ENCODE measurements around the gene RASGRP1.
"Not testable (repeated sequence)": the region's sequence is repeated elsewhere in the genome, so short reads cannot be mapped to it uniquely, and the experiment has no call there.

The RASGRP1 gene
- 116 to 582 (median 440) reads per million in 3 experiments for total RNA-seq

DNA sequence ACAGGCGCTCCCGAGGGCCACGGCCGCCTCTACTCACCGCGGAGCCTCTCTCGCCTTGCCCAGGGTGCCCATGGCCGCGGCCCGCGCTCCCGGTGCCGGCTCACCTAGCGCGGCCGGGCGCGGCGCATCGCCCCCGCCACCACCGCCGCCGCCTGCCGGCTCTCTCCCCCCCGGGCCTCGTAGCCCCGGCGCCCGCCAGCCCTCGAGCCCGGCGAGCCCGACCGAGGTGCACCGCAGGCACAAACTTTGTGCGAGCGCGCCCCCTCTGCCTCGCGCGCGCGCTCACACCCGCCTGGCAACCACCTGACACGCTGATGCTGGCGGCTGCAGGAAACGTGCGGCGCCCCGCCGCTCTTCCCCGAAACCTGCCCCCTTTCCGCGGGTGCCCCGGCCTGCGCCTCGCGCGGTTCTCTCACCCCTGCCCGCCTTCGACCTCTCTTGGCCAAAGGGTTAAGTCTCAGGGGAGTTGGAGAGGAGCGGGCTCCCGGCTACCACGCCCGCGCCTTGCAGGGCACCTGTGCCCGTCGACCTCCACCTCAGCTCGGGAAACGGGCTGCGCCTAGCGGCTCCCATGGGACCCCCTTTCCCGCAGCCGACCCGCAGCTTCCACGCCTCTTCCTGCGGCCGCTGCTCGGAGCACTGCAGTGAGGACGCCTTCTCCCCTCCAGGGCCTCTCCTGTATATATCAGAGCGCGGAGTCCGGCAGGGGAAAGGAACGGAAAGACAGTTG lies at the start of gene RASGRP1:
Gene RASGRP1 (minus strand): TSS at position 258 of the 730 bp plus-strand sequence. CDS start 186 bp downstream, at position 72.
- DNase-seq = peak; percentile 88

DNA sequence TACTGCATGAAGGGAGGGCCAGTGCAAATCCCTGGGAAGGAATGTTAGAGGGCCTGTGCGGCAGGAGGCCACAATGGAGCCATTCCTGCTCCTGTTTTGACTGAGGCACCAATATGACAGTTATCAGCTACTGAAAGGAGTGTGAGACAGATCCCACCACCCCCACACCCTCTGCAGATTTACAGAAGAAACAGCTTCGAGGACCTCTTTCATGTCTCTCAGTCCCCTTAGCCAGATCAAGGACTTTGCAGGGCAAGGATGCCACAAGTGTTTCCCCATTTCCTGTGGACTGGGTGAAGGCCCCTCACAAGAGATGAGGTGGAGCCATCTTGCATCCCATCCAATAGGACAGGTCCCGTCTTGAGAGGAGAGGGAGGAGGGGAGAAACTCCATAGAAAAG lies 48.5 kb upstream of the RASGRP1 start:
- no peak for DNase-seq

GRCh38 chr15:38612159-38612863 lies 47.7 kb upstream of the RASGRP1 start:
- peak; percentile 7 for DNase-seq

GRCh38 chr15:38611228-38611627 lies 46.6 kb upstream of the RASGRP1 start:
- no peak for DNase-seq

GRCh38 chr15:38610748-38611147 lies 46.1 kb upstream of the RASGRP1 start:
- peak; percentile 70 for DNase-seq

- no peak for DNase-seq
These were observed 44.6 kb upstream of the RASGRP1 start for GRCh38 chr15:38609097-38609738.

DNA sequence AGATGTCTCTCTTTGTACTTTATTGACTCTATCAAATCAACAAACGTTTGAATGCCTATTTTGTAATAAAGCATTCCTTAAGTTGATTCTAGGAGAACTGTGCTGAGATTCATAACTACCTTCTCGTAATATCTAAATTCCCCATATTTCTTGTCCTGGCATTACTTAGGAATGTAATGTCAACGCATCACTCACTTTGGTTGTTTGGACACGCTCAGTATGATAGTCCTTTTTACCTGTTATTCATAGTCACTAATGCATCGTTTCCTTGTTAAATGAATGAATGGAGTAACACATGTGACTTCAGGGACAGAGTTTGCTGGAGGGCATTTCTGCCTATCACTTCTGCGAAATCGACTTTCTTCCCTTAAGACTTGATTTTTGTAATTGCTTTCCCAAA lies 44.1 kb upstream of the RASGRP1 start:
- no peak for DNase-seq

DNA sequence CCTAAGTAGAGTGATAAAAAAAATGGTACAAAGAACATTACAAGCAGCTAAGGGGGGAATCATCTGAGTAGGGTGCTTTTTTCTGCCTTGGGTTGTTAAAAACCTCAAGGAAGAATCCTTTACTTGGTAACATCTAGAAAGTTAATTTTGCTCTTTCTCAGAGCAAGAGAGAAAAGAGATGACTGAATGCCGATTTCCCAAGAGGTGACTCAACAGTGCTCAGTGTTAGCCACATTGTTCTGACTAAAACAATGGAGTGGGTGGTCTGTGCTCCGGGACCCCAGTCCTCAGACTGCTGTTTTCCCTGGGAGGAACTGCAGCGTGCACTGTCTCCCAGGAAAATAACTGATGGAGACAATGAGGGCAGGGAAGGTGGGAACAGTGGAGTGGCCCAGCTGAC lies 41.1 kb upstream of the RASGRP1 start:
- no peak for DNase-seq

- no peak for DNase-seq
These were observed 39.1 kb upstream of the RASGRP1 start for GRCh38 chr15:38603672-38604071.

- no peak for DNase-seq
These were observed 38.5 kb upstream of the RASGRP1 start for GRCh38 chr15:38602910-38603670.

DNA sequence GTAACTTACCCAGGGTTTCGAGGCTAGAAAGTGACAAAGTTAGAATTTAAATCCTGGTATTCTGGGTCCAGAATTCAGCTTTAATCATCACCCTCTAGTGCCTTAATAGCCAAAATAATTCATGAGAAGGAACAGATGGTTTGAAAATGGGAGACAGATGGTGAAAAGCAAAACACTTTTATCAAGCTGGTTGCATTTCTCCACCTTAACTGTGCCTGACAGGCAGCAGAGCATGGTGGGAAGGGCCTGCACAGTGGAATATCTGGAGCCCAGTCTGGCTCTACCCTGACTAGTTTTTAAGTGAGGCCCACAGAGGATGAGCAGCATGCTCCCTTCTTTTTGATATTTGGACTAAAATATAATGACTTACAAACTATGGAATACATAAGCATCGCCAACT lies 35.6 kb upstream of the RASGRP1 start:
- DNase-seq = no peak

GRCh38 chr15:38598749-38599148 lies 34.1 kb upstream of the RASGRP1 start:
- no peak for DNase-seq

DNA sequence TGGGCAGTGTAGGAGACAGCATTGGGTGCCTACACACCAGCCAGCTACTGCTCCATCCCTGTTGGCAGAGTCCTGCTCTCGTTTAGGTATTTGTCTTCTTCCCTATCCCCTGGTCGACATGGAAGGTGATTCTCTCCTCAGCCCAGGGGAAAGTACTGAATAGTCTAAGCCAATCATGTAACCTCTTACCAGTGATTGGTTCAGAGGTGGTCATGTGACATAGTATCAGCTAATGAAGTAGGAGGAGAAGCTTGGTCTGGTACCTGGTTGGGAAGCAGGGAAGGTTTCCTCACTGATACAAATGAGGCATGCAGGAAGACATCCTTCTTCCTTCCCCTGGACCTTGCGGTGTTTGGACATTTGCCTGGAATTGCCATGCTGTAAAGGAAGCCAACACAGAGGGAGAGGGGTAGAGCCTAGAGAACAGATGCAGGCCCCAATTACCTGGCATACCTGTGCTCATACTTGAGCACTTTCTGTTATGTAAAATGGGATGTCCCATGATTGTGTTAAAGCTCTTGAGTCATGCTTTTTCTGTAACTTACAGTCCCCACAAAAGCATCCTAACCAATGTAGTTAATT lies 32.7 kb upstream of the RASGRP1 start:
- no peak for DNase-seq

GRCh38 chr15:38593524-38593923 lies 28.9 kb upstream of the RASGRP1 start:
- no peak for DNase-seq

DNA sequence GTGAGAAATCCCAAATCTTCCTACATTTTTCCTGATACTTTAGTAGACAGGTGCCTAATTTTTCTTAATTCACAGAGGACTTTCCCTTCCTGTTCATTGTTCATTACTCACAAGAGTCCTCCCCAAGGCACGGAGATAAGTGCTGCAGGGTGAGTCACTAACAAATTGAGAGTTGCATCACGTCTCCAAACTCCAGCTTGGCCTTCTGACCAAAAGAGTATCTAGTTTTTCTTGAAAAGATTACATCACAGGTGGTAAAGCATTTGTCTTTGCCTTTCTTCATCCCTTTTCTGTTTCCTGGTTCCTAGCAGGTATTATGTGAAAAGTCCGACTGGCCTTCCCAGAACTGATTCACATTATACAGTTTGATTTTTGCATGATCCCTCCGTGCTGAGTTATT lies 24.9 kb upstream of the RASGRP1 start:
- no peak for DNase-seq

GRCh38 chr15:38588672-38589071 lies 24.1 kb upstream of the RASGRP1 start:
- DNase-seq = no peak

DNA sequence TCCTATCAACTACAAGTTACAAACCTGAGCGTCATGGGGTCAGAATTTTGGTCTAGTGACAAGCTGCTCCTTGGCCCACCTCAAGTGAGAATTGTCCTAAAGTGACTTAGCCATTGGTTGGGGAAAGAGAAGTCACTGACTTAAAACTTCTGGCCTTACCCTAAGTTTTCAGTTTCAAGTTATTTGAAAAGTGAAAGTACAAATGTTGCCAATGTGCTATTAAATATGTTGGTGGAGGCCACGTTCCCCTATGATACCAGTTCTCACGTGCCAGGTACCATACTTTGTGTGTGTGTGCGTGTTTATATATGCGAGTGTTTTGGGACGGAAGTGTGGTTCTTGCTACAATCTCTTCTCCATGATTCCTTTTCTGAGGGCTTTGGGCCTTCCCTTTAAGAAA lies 22.6 kb upstream of the RASGRP1 start:
- no peak for DNase-seq

DNA sequence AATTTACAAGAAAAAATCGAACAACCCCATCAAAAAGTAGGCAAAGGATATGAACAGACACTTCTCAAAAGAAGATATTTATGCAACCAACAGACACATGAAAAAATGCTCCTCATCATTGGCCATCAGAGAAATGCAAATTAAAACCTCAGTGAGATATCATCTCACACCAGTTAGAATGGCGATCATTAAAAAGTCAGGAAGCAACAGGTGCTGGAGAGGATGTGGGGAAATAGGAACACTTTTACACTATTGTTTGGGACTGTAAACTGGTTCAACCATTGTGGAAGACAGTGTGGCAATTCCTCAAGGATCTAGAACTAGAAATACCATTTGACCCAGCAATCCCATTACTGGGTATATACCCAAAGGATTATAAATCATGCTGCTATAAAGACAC lies 21.4 kb upstream of the RASGRP1 start:
- not testable (repeated sequence) for DNase-seq

DNA sequence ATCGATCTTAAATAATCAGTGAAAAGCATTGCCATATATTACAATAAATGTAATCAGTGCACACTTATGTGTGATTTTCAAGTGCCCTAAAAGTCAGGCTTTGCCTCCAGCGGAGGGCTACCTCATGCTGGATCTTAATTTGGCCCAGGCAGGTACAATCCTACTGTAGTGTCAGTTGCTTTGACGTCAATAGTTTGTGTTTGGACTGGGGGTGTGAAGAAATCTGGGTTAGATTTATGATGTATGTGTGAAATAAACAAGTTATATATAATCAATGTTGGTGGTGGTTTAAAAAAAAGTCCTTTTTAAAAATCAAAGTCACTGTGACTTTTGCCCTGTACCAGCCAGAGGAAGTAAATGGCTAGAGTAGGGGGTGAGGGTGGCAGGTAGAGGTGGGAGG lies 14.0 kb upstream of the RASGRP1 start:
- no peak for DNase-seq

- DNase-seq = no peak
These were observed 12.9 kb upstream of the RASGRP1 start for GRCh38 chr15:38577424-38577987.

GRCh38 chr15:38576837-38577236 lies 12.2 kb upstream of the RASGRP1 start:
- no peak for DNase-seq

- DNase-seq = no peak
These were observed 11.6 kb upstream of the RASGRP1 start for GRCh38 chr15:38576261-38576660.
